Measurements from ENCODE around the gene CNTNAP2. TPM values are rescaled to one million over a fixed set of nuclear protein-coding genes. Genes with fewer than 3 reads are reported as not detected.

Gene CNTNAP2
- total RNA-seq, 1 donor from 2014 or later, result 2.2 TPM

GRCh38 chr7:148397985-148398384 lies 2281.4 kb downstream of the CNTNAP2 start:
- Histone ChIP-seq H3K27ac (no peak overlapping the region), H3K4me3 (no peak overlapping the region), H3K9me3 (no peaks in the 10 kb centered on the region), H3K36me3 (no peaks in the 10 kb centered on the region), H3K27me3 (no peaks in the 10 kb centered on the region), H3K4me1 (no peaks in the 10 kb centered on the region)
- intact Hi-C loops (cut with DNase I), result no loop called here
- TF ChIP-seq CTCF (IDR thresholded peaks at IDR 0.05) (no peak), POLR2AphosphoS5 (IDR thresholded peaks at IDR 0.05; ENCODE audit: insufficient read depth in 1 of 2, low read depth in 1 of 2) (no peak), POLR2A (IDR thresholded peaks at IDR 0.05) (no peak)
- no peak for DNase-seq (ENCODE audit: extremely low spot score in 2 of 2)

GRCh38 chr7:148398844-148399365 lies 2282.3 kb downstream of the CNTNAP2 start:
- Histone ChIP-seq H3K27me3 (no peaks in the 10 kb centered on the region), H3K9me3 (no peaks in the 10 kb centered on the region), H3K36me3 (no peaks in the 10 kb centered on the region), H3K4me3 (no peak overlapping the region), H3K4me1 (no peaks in the 10 kb centered on the region), H3K27ac (no peak overlapping the region)
- DNase-seq (ENCODE audit: extremely low spot score in 2 of 2), result no peak
- intact Hi-C loops (cut with DNase I), result no loop called here
- TF ChIP-seq CTCF (IDR thresholded peaks at IDR 0.05) (no peak), POLR2A (IDR thresholded peaks at IDR 0.05) (no peak), POLR2AphosphoS5 (IDR thresholded peaks at IDR 0.05; ENCODE audit: insufficient read depth in 1 of 2, low read depth in 1 of 2) (no peak)

- no peaks in the 10 kb centered on the region for H3K4me1 ChIP-seq
- no peak overlapping the region for H3K4me3 ChIP-seq
- no peaks in the 10 kb centered on the region for H3K36me3 ChIP-seq
- TF ChIP-seq POLR2A (IDR thresholded peaks at IDR 0.05), result no peak
- no peak for TF ChIP-seq POLR2AphosphoS5 (IDR thresholded peaks at IDR 0.05; ENCODE audit: insufficient read depth in 1 of 2, low read depth in 1 of 2)
- TF ChIP-seq CTCF (IDR thresholded peaks at IDR 0.05), result no peak
- intact Hi-C loops (cut with DNase I), result no loop called here
- no peak for DNase-seq (ENCODE audit: extremely low spot score in 2 of 2)
- no peak overlapping the region for H3K27ac ChIP-seq
- no peaks in the 10 kb centered on the region for H3K9me3 ChIP-seq
- no peaks in the 10 kb centered on the region for H3K27me3 ChIP-seq
These were observed 2283.5 kb downstream of the CNTNAP2 start for GRCh38 chr7:148400101-148400500.

- Histone ChIP-seq H3K4me1 (no peaks in the 10 kb centered on the region), H3K27ac (no peak overlapping the region), H3K36me3 (no peaks in the 10 kb centered on the region), H3K27me3 (no peaks in the 10 kb centered on the region), H3K9me3 (no peaks in the 10 kb centered on the region), H3K4me3 (no peak overlapping the region)
- intact Hi-C loops (cut with DNase I), result no loop called here
- DNase-seq (ENCODE audit: extremely low spot score in 2 of 2), result no peak
- TF ChIP-seq POLR2AphosphoS5 (IDR thresholded peaks at IDR 0.05; ENCODE audit: insufficient read depth in 1 of 2, low read depth in 1 of 2), result no peak
- TF ChIP-seq CTCF (IDR thresholded peaks at IDR 0.05), result no peak
- no peak for TF ChIP-seq POLR2A (IDR thresholded peaks at IDR 0.05)
These were observed 2285.6 kb downstream of the CNTNAP2 start for GRCh38 chr7:148402159-148402558.

- TF ChIP-seq POLR2A (IDR thresholded peaks at IDR 0.05) (no peak), CTCF (IDR thresholded peaks at IDR 0.05) (no peak), POLR2AphosphoS5 (IDR thresholded peaks at IDR 0.05; ENCODE audit: insufficient read depth in 1 of 2, low read depth in 1 of 2) (no peak)
- H3K27ac ChIP-seq, result no peak overlapping the region
- no peak for DNase-seq (ENCODE audit: extremely low spot score in 2 of 2)
These were observed 2286.9 kb downstream of the CNTNAP2 start for GRCh38 chr7:148403466-148403993.

More at GRCh38 chr7:148403466-148403993, 2286.9 kb downstream of the CNTNAP2 start:
- Histone ChIP-seq H3K9me3 (no peaks in the 10 kb centered on the region), H3K36me3 (no peaks in the 10 kb centered on the region), H3K4me3 (no peak overlapping the region), H3K4me1 (no peaks in the 10 kb centered on the region), H3K27me3 (no peaks in the 10 kb centered on the region)
- intact Hi-C loops (cut with DNase I), result no loop called here
